Globus pallidus (tissue), 1 donor: ENCODE data around the gene GUCY1A1.

Source experiments
- DNase-seq: peaks from one replicate; pipeline ENCODE4 v3.0.0-alpha.2; 2015; ENCODE audit warnings: low spot score

The GUCY1A1 gene

DNA sequence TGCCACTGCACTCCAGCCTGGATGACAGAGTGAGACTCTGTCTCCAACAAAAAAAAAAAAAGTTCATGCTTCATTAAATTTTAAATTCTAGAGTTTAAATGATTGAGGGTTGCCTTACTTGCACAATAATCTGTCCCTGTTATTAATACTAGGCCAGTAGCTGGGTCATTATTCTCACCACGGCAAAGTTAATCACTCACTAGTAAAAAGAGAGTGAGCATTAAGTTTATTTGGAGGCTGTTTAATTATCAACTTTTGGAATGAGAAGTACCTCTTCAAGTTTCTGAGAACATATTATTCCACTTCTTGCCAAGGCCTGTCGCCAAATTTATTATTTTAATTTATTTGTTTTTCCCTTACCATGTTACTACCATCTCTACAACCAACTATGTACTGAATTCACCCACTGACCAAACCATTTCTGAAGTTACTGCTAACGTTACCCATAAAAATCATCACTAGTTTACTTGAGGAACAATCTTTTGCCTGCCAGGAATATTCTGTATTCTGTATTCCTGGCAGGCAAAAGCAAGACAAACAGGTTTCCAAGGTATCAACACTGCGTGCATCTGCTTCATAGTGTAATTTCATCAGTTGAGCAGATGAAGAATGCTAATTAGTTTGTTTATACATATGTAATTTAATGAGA is 26.5 kb downstream of the GUCY1A1 start:
- DNase-seq: no peak

DNA sequence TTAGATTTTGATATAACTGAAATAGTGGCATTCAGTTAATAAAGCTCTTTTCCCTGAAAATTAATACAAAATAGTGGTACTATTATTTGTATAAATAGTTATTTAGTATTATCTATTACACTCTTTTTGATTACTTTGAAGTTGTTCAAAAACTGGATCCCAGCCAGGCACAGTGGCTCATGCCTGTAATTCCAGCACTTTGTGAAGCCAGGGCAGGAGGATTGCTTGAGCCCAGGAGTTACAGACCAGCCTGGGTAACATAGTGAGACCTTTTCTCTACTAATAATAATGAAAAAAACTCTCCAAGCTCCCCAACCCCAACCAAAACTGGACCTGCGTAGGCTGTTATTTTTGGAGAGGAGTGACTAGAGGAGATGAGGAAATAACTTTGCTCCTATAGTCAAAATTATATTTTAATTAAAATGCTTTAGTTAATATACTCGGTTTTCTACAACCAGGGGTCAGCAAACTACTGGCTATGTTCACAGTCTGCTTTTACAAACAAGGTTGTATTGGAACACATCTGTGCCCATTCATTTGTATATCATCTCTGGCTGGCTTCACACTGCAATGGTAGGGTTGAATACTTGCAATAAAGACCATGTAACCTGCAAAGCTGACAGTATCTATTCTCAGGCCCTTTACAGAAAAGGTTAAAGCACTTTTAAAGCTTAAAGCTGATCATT is 27.6 kb downstream of the GUCY1A1 start:
- no peak for DNase-seq

- DNase-seq: no peak
Measured at GRCh38 chr4:155696226-155696625, 29.6 kb downstream of the GUCY1A1 start.

DNA sequence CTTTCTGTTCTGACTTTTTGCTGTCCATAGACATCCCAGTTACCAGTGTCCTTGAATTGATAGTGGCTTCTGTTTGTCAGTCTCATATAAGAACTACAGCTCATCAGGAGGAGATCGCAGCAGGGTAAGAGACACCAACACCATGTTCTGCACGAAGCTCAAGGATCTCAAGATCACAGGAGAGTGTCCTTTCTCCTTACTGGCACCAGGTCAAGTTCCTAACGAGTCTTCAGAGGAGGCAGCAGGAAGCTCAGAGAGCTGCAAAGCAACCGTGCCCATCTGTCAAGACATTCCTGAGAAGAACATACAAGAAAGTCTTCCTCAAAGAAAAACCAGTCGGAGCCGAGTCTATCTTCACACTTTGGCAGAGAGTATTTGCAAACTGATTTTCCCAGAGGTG is 30.1 kb downstream of the GUCY1A1 start:
- no peak for DNase-seq

GRCh38 chr4:155701827-155702226 is 35.2 kb downstream of the GUCY1A1 start:
- no peak for DNase-seq

GRCh38 chr4:155703486-155704247 is 37.0 kb downstream of the GUCY1A1 start:
- DNase-seq: no peak

- no peak for DNase-seq
Measured at GRCh38 chr4:155704841-155705404, 38.3 kb downstream of the GUCY1A1 start.

- no peak for DNase-seq
Measured at GRCh38 chr4:155705664-155706063, 39.0 kb downstream of the GUCY1A1 start.

DNA sequence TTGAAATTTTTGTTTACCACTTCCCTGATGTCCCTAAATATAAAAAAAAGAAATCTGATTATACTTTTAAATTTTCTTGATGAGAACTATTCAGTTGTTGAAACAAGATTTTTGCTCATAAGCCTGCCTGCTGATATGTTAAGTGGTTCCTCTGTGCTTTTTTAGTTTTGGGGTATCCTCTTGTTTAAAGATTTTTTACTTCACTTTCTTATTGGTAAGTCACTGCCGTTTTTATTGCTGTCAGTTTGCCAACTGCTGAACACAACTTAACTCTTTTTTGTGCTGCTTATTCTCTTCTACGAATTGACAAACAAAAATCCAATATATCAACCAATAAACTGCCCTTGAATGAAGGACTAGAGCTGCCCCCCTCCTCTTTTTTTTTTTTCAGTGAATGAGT is 39.5 kb downstream of the GUCY1A1 start:
- no peak for DNase-seq

DNA sequence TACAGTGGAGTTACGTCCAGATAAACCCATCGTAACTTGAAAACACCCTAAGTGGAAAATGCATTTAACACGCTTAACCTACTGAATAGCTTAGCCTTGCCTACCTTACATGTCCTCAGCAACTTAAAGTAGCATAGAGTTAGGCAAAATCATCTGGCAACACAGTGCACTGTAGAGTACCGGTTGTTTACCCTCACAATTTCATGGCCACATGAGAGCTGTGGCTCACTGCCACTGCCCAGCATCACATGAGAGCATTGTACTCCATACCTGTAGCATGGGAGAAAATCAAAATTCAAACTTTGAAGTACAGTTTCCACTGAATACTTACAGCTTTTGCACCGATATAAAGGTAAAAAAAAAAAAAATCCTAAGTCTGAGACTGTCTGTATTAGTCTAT is 40.6 kb downstream of the GUCY1A1 start:
- DNase-seq: no peak

DNA sequence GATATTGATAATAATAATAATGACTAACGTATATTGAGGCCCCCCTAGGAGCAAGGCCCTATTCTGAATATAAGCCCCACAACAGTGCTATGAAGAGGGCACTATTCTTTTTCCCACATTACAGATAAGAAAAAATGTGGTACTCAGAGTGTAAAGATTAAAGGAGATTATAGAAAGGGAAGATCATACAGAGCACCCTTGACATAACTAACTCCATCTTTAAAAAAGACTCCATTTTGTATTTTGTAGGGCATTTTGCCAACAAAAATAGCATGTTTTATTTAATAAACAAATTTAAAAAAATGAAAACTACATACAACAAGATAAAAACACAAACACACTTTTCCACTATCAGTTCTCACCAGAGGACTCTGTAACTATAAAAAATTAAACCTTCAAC is 42.1 kb downstream of the GUCY1A1 start:
- DNase-seq: no peak

DNA sequence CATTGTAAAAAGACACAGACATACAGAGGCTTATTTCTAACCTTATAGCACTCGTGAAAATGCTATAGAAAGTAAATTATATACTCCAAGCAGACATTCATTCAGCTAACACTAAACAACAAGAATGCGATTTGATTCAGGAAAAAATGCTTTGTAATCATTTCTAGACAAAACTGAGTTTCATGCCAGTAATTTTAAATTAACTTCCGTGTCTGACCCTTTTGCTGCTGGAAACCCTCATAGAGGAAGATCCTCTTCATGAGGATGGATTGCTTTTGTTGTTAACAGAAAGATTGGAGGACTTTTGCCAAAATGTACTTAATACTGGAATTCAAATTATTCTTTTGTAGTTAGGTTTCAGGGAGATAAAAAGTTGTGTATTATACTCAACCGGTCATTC is 43.3 kb downstream of the GUCY1A1 start:
- no peak for DNase-seq

DNA sequence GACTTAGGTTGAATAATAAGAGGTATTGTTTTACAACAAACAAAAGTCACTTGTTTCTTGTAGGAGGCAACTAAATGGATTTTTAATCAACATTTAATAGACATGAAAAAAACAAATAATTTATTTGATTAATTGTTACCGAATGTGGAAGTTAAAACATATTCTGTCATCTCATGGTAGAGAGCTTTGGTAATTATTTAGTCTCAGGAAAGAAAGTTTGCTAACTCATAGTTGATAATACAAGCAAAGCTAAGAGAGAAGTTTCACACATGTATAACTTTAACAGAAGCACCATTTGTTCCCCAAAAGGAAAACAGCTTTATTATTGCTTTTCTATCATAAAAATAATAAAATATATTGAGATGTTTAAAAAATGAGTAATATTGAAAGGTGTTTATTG is 44.9 kb downstream of the GUCY1A1 start:
- DNase-seq: no peak

DNA sequence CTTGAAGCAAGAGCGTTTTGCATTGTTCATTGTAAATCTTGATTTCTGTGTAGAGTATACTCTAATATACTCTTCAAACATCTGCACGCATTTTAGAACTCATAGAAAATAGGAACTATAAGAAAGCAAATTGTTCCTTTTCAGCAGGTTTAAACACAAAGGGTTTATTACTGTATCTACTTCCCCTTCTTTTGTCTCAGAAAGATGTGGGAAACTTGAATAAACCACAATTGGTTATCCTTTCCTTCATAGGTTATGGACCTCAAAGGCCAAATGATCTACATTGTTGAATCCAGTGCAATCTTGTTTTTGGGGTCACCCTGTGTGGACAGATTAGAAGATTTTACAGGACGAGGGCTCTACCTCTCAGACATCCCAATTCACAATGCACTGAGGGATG is 46.2 kb downstream of the GUCY1A1 start:
- no peak for DNase-seq

DNA sequence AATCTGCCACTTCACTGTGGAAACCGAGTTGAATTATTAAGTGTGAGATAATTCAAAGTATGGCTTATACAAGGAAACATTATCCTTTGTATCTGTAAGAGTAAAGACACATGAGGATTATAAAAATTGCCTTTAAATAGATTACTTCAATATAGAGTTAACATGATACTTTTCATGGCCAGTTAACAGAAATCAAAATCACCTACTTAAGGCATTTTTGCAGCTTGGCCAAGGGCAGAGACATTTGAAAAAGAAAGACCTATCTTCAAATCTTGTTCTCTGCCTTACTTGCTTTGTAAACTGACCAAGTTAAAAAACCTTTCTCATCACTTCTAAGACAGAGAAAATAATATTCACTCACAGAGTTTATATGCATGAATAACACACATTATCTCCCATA is 47.3 kb downstream of the GUCY1A1 start:
- no peak for DNase-seq

DNA sequence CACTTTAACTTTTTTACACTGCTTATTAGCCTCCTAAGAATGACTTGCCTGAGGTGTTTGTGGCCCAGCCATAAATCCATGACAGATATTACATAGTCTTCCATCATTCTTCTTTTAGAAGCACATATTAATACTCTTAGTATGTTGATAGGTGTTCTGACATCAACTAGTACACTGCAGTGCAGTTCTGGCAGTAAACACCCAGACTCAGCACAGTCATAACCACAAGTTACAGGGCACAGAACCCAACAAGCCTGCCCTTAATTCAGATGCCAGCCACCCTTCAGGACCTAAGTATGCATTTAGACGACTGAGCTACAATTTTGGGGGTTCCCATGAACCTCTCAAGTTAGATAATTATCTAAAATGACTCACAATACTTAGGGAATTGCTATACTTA is 55.7 kb downstream of the GUCY1A1 start:
- no peak for DNase-seq

DNA sequence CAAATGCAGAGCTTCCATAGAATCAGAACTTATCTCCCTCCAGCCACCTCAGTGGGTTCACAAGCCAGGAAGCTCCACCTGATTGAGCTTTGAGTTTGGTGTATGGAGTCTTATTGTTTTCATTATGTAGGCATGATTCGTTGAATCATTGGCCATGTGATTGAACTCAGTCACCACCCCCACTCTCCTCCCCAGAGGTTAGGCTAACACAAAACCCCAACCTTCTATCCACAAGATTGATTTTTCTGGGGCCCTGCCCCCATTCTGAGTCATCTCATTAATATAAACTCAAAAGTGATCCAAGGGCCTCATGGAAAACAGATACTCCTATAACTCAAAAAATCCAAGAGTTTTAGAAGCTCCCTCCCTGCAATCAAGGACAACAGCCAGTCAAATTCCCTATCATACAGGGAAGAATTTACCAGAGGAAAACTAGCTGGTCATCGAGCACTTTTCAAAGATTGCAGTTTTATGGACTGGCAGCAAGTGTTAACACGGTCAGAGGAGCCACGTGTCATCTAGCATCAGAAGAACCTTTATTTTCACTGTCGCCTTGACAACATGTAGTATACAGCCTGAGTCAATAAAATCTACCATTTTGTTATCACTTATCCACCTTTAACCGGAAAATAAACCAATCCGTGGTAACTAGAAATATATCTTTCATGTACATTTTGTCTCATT is 56.3 kb downstream of the GUCY1A1 start:
- no peak for DNase-seq

- DNase-seq: no peak
Measured at GRCh38 chr4:155724731-155725130, 58.1 kb downstream of the GUCY1A1 start.

DNA sequence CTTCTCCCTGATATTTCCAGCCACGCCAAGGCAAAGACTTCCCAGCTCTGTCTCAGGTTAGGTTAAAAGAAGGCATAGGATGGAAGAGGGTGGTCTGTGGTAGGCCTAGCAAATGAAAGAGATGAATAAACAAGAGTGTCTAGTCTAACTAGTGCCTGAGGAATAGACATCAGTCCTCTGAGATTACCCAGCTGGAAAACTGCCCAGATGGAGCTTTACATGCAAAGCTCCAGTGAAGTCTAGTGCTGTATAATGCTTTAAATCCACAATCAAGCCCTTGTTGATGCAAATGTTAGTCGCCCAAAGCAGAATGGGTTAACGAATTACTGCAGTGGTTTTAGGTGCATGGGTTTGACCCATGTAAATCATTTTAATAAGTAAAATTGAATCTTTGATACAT is 67.4 kb downstream of the GUCY1A1 start:
- DNase-seq: no peak

GRCh38 chr4:155734951-155735350 is 68.3 kb downstream of the GUCY1A1 start:
- DNase-seq: no peak

DNA sequence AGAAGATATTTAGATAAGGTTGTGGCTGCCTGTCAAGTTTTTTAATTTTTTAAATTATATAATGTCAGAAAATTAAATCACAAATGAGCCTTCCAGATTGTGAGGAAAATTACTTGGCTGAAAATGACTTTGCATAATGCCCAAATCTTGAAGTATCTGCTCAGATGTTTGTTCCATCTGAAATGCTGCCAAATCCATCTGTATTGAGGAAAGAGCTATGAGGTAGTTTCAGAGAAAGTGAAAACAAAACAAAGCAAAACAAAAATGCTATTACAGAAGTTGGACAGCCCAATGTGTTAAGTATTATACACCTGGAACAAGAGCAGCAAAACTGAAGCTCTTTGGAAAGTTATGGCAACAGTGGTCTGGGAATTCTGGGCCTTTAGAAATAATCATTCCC is 68.8 kb downstream of the GUCY1A1 start:
- no peak for DNase-seq

DNA sequence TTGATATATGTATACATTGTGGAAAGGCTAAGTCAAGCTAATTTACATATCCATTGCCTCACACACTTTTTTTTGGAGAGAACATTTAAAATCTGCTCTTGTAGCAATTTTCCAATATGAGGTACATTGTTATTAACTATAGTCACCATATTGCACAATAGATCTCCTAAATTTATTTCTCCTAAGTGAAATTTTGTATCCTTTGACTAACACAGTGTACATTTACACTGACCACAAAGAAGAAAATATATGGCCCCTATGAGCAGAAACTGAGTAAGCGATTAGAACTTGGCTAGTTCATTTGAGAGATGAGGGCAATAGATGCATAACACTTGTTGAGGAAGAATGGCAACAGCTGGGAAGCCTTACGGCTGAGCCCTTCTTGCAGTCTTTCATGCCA is 71.9 kb downstream of the GUCY1A1 start:
- DNase-seq: no peak
